Esophagus squamous epithelium (tissue), 5 donors: ENCODE results near the gene STX10. TPM values are rescaled to one million over a fixed set of nuclear protein-coding genes. Genes with fewer than 3 reads are reported as not detected.
"Not testable (repeated sequence)": the region's sequence is repeated elsewhere in the genome, so short reads cannot be mapped to it uniquely, and the experiment has no call there.

ENCODE experiments used
- DNase-seq: peaks from one replicate; lab custom pipeline; 2025; lab: John Stamatoyannopoulos, UW
- H3K27ac ChIP-seq, 4 donors: fragments of 200-600 bp; sonication (generic); one replicate each; pipeline ENCODE4 v1.5.1; 2016 to 2019; ENCODE audit warnings: mild to moderate bottlenecking in 1 of 4
- H3K27me3 ChIP-seq, 4 donors: fragments of 200-600 bp; sonication (generic); 1 replicate in 3 of 4; 2 replicates in 1 of 4; pipeline versions ENCODE4 v1.5.1 to v1.6.0; 2017 to 2021; ENCODE audit warnings: antibody characterized with exemption in 1 of 4
- H3K36me3 ChIP-seq, 3 donors: fragments of 200-600 bp; sonication (generic); one replicate each; pipeline ENCODE4 v1.5.1; 2016 to 2019
- H3K4me1 ChIP-seq, 3 donors: fragments of 200-600 bp; sonication (generic); one replicate each; pipeline ENCODE4 v1.5.1; 2017 to 2019
- H3K4me3 ChIP-seq, 4 donors: fragments of 200-600 bp; sonication (generic); 1 replicate in 3 of 4; 2 replicates in 1 of 4; pipeline ENCODE4 v1.5.1; 2016 to 2019; ENCODE audit warnings: mild to moderate bottlenecking in 2 of 4, moderate library complexity in 1 of 4
- H3K9me3 ChIP-seq, 3 donors: fragments of 200-600 bp; sonication (generic); one replicate each; pipeline ENCODE4 v1.5.1; 2016 to 2019
- CTCF ChIP-seq, 6 experiments: fragments of 450-650 bp in 4 of 6; fragments of 200-600 bp in 2 of 6; sonication (generic) in 2 of 6; IDR thresholded peaks; one replicate each; pipeline ENCODE4 v1.5.1; 2016 to 2019; ENCODE audit warnings: antibody characterized with exemption in 6 of 6, mild to moderate bottlenecking in 4 of 6, moderate library complexity in 4 of 6
- POLR2A ChIP-seq, 4 donors: fragments of 450-650 bp; IDR thresholded peaks; one replicate each; pipeline ENCODE4 v1.6.1; 2017; ENCODE audit warnings: antibody characterized with exemption in 4 of 4, mild to moderate bottlenecking in 4 of 4, moderate library complexity in 3 of 4
- WGBS, 2 donors: methylation state at CpG; one replicate each; pipeline ENCODE4 v1.1.5; 2018; 5-methylcytosine and 5-hydroxymethylcytosine counted together
- intact Hi-C: fragments of 100-400 bp; cut with DNase I; formaldehyde crosslinking; loops from one replicate; pipeline ENCODE4 v1.15.0; 2022
- total RNA-seq, 4 donors: library from RNA; depleted of rRNA; stranded (reverse); fragments of >200 nt; gene quantifications; one replicate each; pipeline ENCODE4 v1.1.0, GENCODE V29; 2016
- donor health status: DM: yes; HTN: yes; CAD: no.

Gene STX10
- total RNA-seq, 4 donors from 2014 or later: 50.3 to 80.4 (median 69.3) TPM

- no peak for DNase-seq
- no peak for TF ChIP-seq CTCF (IDR thresholded peaks at IDR 0.05)
- no peak for TF ChIP-seq POLR2A (IDR thresholded peaks at IDR 0.05)
- no peak overlapping the region for H3K4me3 ChIP-seq
- WGBS, 2 donors: 64 to 74% methylated on average over 8 of the region's 8 CpGs
- no peaks in the 10 kb centered on the region for H3K27me3 ChIP-seq
- no peaks in the 10 kb centered on the region for H3K36me3 ChIP-seq
- peaks cover 11 to 36% (median 21%) of the 10 kb centered on the region in 3 donors for H3K4me1 ChIP-seq
- no peak overlapping the region for H3K27ac ChIP-seq
- intact Hi-C loops: no loop called here
- no peaks in the 10 kb centered on the region for H3K9me3 ChIP-seq
These were observed 26.2 kb upstream of the STX10 start for GRCh38 chr19:13176345-13176744.

GRCh38 chr19:13173139-13173737 is 23.1 kb upstream of the STX10 start:
- Histone ChIP-seq H3K27me3 (no peaks in the 10 kb centered on the region), H3K27ac (peak overlapping the region; percentile 88 to 97 (median 93)), H3K9me3 (no peaks in the 10 kb centered on the region), H3K4me1 (peaks cover 24 to 61% (median 45%) of the 10 kb centered on the region in 3 donors), H3K36me3 (no peaks in the 10 kb centered on the region), H3K4me3 (no peak overlapping the region)
- WGBS, 2 donors: 87 to 88% methylated on average over 7 to 8 of the region's 12 CpGs
- no peak for DNase-seq
- intact Hi-C loops: no loop called here
- TF ChIP-seq POLR2A (IDR thresholded peaks at IDR 0.05): no peak
- no peak for TF ChIP-seq CTCF (IDR thresholded peaks at IDR 0.05)

GRCh38 chr19:13172346-13173138 is 22.4 kb upstream of the STX10 start:
- no peaks in the 10 kb centered on the region for H3K9me3 ChIP-seq
- peak overlapping the region in 2 of 4 donors; percentile 2 to 32 for H3K4me3 ChIP-seq
- peaks cover 30 to 68% (median 52%) of the 10 kb centered on the region in 3 donors for H3K4me1 ChIP-seq
- no peaks in the 10 kb centered on the region for H3K36me3 ChIP-seq
- no peaks in the 10 kb centered on the region for H3K27me3 ChIP-seq
- intact Hi-C loops: no loop called here
- TF ChIP-seq CTCF (IDR thresholded peaks at IDR 0.05): no peak
- TF ChIP-seq POLR2A (IDR thresholded peaks at IDR 0.05): no peak
- 43 to 54% methylated on average over 14 to 16 of the region's 18 CpGs for WGBS, 2 donors
- DNase-seq: no peak
- peak overlapping the region; percentile 88 to 97 (median 93) for H3K27ac ChIP-seq

- H3K4me3 ChIP-seq: no peak overlapping the region
- WGBS, 2 donors: 49 to 85% methylated on average over 5 to 7 of the region's 7 CpGs
- DNase-seq: no peak
- TF ChIP-seq CTCF (IDR thresholded peaks at IDR 0.05): no peak
- no peaks in the 10 kb centered on the region for H3K36me3 ChIP-seq
- H3K27ac ChIP-seq: peak overlapping the region; percentile 83 to 97 (median 93)
- no peaks in the 10 kb centered on the region for H3K27me3 ChIP-seq
- H3K4me1 ChIP-seq: peaks cover 40 to 78% (median 66%) of the 10 kb centered on the region in 3 donors
- intact Hi-C loops: no loop called here
- no peaks in the 10 kb centered on the region for H3K9me3 ChIP-seq
These were observed 21.0 kb upstream of the STX10 start for GRCh38 chr19:13171146-13171545.

GRCh38 chr19:13169769-13170168 is 19.6 kb upstream of the STX10 start:
- no peaks in the 10 kb centered on the region for H3K27me3 ChIP-seq
- TF ChIP-seq CTCF (IDR thresholded peaks at IDR 0.05) (no peak), POLR2A (IDR thresholded peaks at IDR 0.05) (no peak)
- DNase-seq: no peak
- no peaks in the 10 kb centered on the region for H3K9me3 ChIP-seq
- peak overlapping the region; percentile 83 to 97 (median 93) for H3K27ac ChIP-seq
- H3K4me3 ChIP-seq: no peak overlapping the region
- 34 to 77% methylated on average over 3 to 5 of the region's 5 CpGs for WGBS, 2 donors
- intact Hi-C loops: loop anchor here (10.0 kb wide), 1 partner anchor 835 kb away; the partner anchor contains the start of gene RFX1
- H3K4me1 ChIP-seq: peaks cover 48 to 90% (median 80%) of the 10 kb centered on the region in 3 donors
- H3K36me3 ChIP-seq: no peaks in the 10 kb centered on the region

GRCh38 chr19:13166151-13166550 is 16.0 kb upstream of the STX10 start:
- Histone ChIP-seq H3K4me1 (peaks cover 56 to 100% (median 87%) of the 10 kb centered on the region in 3 donors), H3K27ac (peak overlapping the region; percentile 71 to 97 (median 93))
- H3K36me3 ChIP-seq, H3K27me3 ChIP-seq, DNase-seq, H3K9me3 ChIP-seq, H3K4me3 ChIP-seq: not testable (repeated sequence)
- 82 to 86% methylated on average over 3 of the region's 3 CpGs for WGBS, 2 donors
- intact Hi-C loops: loop anchor here (10.0 kb wide), 1 partner anchor 839 kb away; the partner anchor contains the start of gene RFX1
